HEK293 (cell line): ENCODE results near the gene TAF5L.
A peak's percentile ranks its signal among the peaks of the same experiment; 100 is the strongest.

Source experiments
- BCL11A ChIP-seq: fragments of 450-650 bp; formaldehyde crosslinking; IDR thresholded peaks from 2 replicates; pipeline ENCODE4 v1.5.1; 2016; ENCODE audit warnings: low read depth, missing biosample characterization, missing genetic modification characterization
- BCL6B ChIP-seq: fragments of 450-650 bp; formaldehyde crosslinking; IDR thresholded peaks from 2 replicates; pipeline ENCODE4 v1.5.1; 2017; ENCODE audit warnings: missing biosample characterization, missing genetic modification characterization
- CTCF ChIP-seq: fragments of 450-650 bp; formaldehyde crosslinking; IDR thresholded peaks from 2 replicates; pipeline ENCODE4 v1.5.1; 2016; ENCODE audit warnings: missing biosample characterization, missing genetic modification characterization
- FEZF1 ChIP-seq: fragments of 450-650 bp; formaldehyde crosslinking; IDR thresholded peaks from 2 replicates; pipeline ENCODE4 v1.5.1; 2016; ENCODE audit warnings: missing biosample characterization, missing genetic modification characterization
- GLI4 ChIP-seq: fragments of 450-650 bp; formaldehyde crosslinking; IDR thresholded peaks from 2 replicates; pipeline ENCODE4 v1.5.1; 2016; ENCODE audit warnings: missing biosample characterization, missing genetic modification characterization
- INSM2 ChIP-seq: fragments of 450-650 bp; formaldehyde crosslinking; IDR thresholded peaks from 2 replicates; pipeline ENCODE4 v1.5.1; 2016; ENCODE audit warnings: missing biosample characterization, missing genetic modification characterization
- KLF8 ChIP-seq: fragments of 450-650 bp; formaldehyde crosslinking; IDR thresholded peaks from 2 replicates; pipeline ENCODE4 v1.5.1; 2016; ENCODE audit warnings: missing biosample characterization, missing genetic modification characterization
- PRDM4 ChIP-seq: fragments of 450-650 bp; formaldehyde crosslinking; IDR thresholded peaks from 2 replicates; pipeline ENCODE4 v1.5.1; 2017; ENCODE audit warnings: missing biosample characterization, missing genetic modification characterization
- RBAK ChIP-seq: fragments of 450-650 bp; formaldehyde crosslinking; IDR thresholded peaks from 2 replicates; pipeline ENCODE4 v1.5.1; 2016; ENCODE audit warnings: missing biosample characterization, missing genetic modification characterization
- SETDB1 ChIP-seq: IDR thresholded peaks from one replicate; pipeline ENCODE4 v1.6.1; 2017; ENCODE audit warnings: mild to moderate bottlenecking, low read length, moderate library complexity, mixed read lengths; ENCODE audit not compliant: insufficient read length
- SP7 ChIP-seq: fragments of 450-650 bp; formaldehyde crosslinking; IDR thresholded peaks from 2 replicates; pipeline ENCODE4 v1.5.1; 2016; ENCODE audit warnings: missing biosample characterization, missing genetic modification characterization
- ZBTB48 ChIP-seq: fragments of 450-650 bp; formaldehyde crosslinking; IDR thresholded peaks from 2 replicates; pipeline ENCODE4 v1.5.1; 2016; ENCODE audit warnings: missing biosample characterization, missing genetic modification characterization
- ZFP3 ChIP-seq: fragments of 450-650 bp; formaldehyde crosslinking; IDR thresholded peaks from 2 replicates; pipeline ENCODE4 v1.5.1; 2016; ENCODE audit warnings: low read depth, missing biosample characterization, missing genetic modification characterization
- ZIC2 ChIP-seq: fragments of 450-650 bp; formaldehyde crosslinking; IDR thresholded peaks from 2 replicates; pipeline ENCODE4 v1.5.1; 2016; ENCODE audit warnings: missing biosample characterization, missing genetic modification characterization
- ZNF138 ChIP-seq: fragments of 450-650 bp; formaldehyde crosslinking; IDR thresholded peaks from 2 replicates; pipeline ENCODE4 v1.5.1; 2016; ENCODE audit warnings: missing biosample characterization, missing genetic modification characterization, borderline replicate concordance
- ZNF19 ChIP-seq: fragments of 450-650 bp; formaldehyde crosslinking; IDR thresholded peaks from 2 replicates; pipeline ENCODE4; 2016; ENCODE audit warnings: missing biosample characterization, missing genetic modification characterization, low read depth
- ZNF239 ChIP-seq: fragments of 450-650 bp; formaldehyde crosslinking; IDR thresholded peaks from 2 replicates; pipeline ENCODE4 v1.5.1; 2016; ENCODE audit warnings: missing biosample characterization, missing genetic modification characterization
- ZNF26 ChIP-seq: fragments of 450-650 bp; formaldehyde crosslinking; IDR thresholded peaks from 2 replicates; pipeline ENCODE4 v1.5.1; 2016; ENCODE audit warnings: missing biosample characterization, missing genetic modification characterization
- ZNF266 ChIP-seq: fragments of 450-650 bp; formaldehyde crosslinking; IDR thresholded peaks from 2 replicates; pipeline ENCODE4 v1.5.1; 2016; ENCODE audit warnings: missing biosample characterization, missing genetic modification characterization, low read depth
- ZNF324 ChIP-seq: fragments of 450-650 bp; formaldehyde crosslinking; IDR thresholded peaks from 2 replicates; pipeline ENCODE4 v1.5.1; 2016; ENCODE audit warnings: missing biosample characterization, missing genetic modification characterization
- ZNF366 ChIP-seq: fragments of 450-650 bp; formaldehyde crosslinking; conservative IDR thresholded peaks from 2 replicates; pipeline ENCODE4 v1.5.1; 2016; ENCODE audit warnings: missing biosample characterization, missing genetic modification characterization
- ZNF394 ChIP-seq: fragments of 450-650 bp; formaldehyde crosslinking; IDR thresholded peaks from 2 replicates; pipeline ENCODE4 v1.5.1; 2016; ENCODE audit warnings: missing biosample characterization, missing genetic modification characterization, mild to moderate bottlenecking, moderate library complexity, borderline replicate concordance
- ZNF473 ChIP-seq: fragments of 450-650 bp; formaldehyde crosslinking; IDR thresholded peaks from 2 replicates; pipeline ENCODE4 v1.5.1; 2017; ENCODE audit warnings: missing biosample characterization, missing genetic modification characterization
- ZNF521 ChIP-seq: fragments of 450-650 bp; formaldehyde crosslinking; IDR thresholded peaks from 2 replicates; pipeline ENCODE4 v1.5.1; 2017; ENCODE audit warnings: missing biosample characterization, mild to moderate bottlenecking, missing genetic modification characterization
- ZNF664 ChIP-seq: fragments of 450-650 bp; formaldehyde crosslinking; IDR thresholded peaks from 2 replicates; pipeline ENCODE4 v1.5.1; 2016; ENCODE audit warnings: missing biosample characterization, missing genetic modification characterization
- ZNF670 ChIP-seq: fragments of 450-650 bp; formaldehyde crosslinking; IDR thresholded peaks from 2 replicates; pipeline ENCODE4 v1.5.1; 2016; ENCODE audit warnings: missing biosample characterization, missing genetic modification characterization, low read depth
- ZNF677 ChIP-seq: fragments of 450-650 bp; IDR thresholded peaks from 2 replicates; pipeline ENCODE4 v1.5.0; 2018; ENCODE audit warnings: missing biosample characterization, mild to moderate bottlenecking, missing genetic modification characterization, moderate library complexity
- ZNF777 ChIP-seq: fragments of 450-650 bp; formaldehyde crosslinking; IDR thresholded peaks from 2 replicates; pipeline ENCODE4 v1.5.1; 2017; ENCODE audit warnings: missing biosample characterization, missing genetic modification characterization, borderline replicate concordance
- ZNF830 ChIP-seq: fragments of 450-650 bp; IDR thresholded peaks from 2 replicates; pipeline ENCODE4 v1.5.0; 2018; ENCODE audit warnings: missing biosample characterization, missing genetic modification characterization, low read depth, mild to moderate bottlenecking, moderate library complexity
- ZNF837 ChIP-seq: fragments of 450-650 bp; formaldehyde crosslinking; IDR thresholded peaks from 2 replicates; pipeline ENCODE4 v1.5.1; 2016; ENCODE audit warnings: missing biosample characterization, missing genetic modification characterization

The TAF5L gene

GRCh38 chr1:229558460-229559335 lies 67.2 kb downstream of the TAF5L start, which contains the start of gene ABCB10 (continued):
- TF ChIP-seq ZNF26 (tag by site-specific recombination), result no peak
- no peak for TF ChIP-seq ZNF266 (tag by site-specific recombination)
- TF ChIP-seq ZNF521 (tag by site-specific recombination), result no peak
- TF ChIP-seq ZNF664, result no peak
- peak; percentile 73; the same call in 1 of the 2 replicates for TF ChIP-seq BCL11A (tag by site-specific recombination)
- TF ChIP-seq ZNF830 (tag by site-specific recombination), result no peak
- no peak for TF ChIP-seq ZNF837 (tag by site-specific recombination)
- TF ChIP-seq INSM2, result peak; percentile 29; the same call in 1 of the 2 replicates
- TF ChIP-seq ZNF19 (tag by site-specific recombination), result no peak
- TF ChIP-seq SP7 (tag by site-specific recombination), result peak; percentile 92
- no peak for TF ChIP-seq ZNF473
- TF ChIP-seq ZBTB48 (tag by site-specific recombination), result peak; percentile 62; the same call in 1 of the 2 replicates
- no peak for TF ChIP-seq ZNF777 (tag by site-specific recombination)
- no peak for TF ChIP-seq ZNF239 (tag by site-specific recombination)
- no peak for TF ChIP-seq SETDB1
- 0 out of 2 replicates have a peak, but pooled peaks have one; percentile 56 for TF ChIP-seq ZNF677 (tag by site-specific recombination)
- no peak for TF ChIP-seq PRDM4 (tag by site-specific recombination)
- no peak for TF ChIP-seq ZNF670 (tag by site-specific recombination)
- TF ChIP-seq BCL6B (tag by site-specific recombination), result no peak
- no peak for TF ChIP-seq ZFP3 (tag by site-specific recombination)
- peak; percentile 89 for TF ChIP-seq ZIC2 (tag by site-specific recombination)
- peak; percentile 60; the same call in 1 of the 2 replicates for TF ChIP-seq ZNF394 (tag by site-specific recombination)
- no peak; the same call in 1 of the 2 replicates for TF ChIP-seq FEZF1 (tag by site-specific recombination)
- no peak for TF ChIP-seq RBAK (tag by site-specific recombination)
- TF ChIP-seq ZNF324, result peak; percentile 85
- no peak for TF ChIP-seq ZNF138 (tag by site-specific recombination)
- peak; percentile 100 for TF ChIP-seq CTCF (tag by site-specific recombination)
- TF ChIP-seq KLF8 (tag by site-specific recombination), result peak; percentile 100
- TF ChIP-seq GLI4 (tag by site-specific recombination), result no peak; the same call in 1 of the 2 replicates
- peak; percentile 74 for TF ChIP-seq ZNF366
